GM18907 (cell line): ENCODE measurements around the gene MOB2.

Experiments
- ATAC-seq: cut with Tn5 transposase; IDR thresholded peaks from one replicate; pipeline ENCODE4 v1.9.1; 2021; ENCODE audit warnings: mild to moderate bottlenecking, moderate library complexity; ENCODE audit not compliant: unreplicated experiment

The MOB2 gene

DNA sequence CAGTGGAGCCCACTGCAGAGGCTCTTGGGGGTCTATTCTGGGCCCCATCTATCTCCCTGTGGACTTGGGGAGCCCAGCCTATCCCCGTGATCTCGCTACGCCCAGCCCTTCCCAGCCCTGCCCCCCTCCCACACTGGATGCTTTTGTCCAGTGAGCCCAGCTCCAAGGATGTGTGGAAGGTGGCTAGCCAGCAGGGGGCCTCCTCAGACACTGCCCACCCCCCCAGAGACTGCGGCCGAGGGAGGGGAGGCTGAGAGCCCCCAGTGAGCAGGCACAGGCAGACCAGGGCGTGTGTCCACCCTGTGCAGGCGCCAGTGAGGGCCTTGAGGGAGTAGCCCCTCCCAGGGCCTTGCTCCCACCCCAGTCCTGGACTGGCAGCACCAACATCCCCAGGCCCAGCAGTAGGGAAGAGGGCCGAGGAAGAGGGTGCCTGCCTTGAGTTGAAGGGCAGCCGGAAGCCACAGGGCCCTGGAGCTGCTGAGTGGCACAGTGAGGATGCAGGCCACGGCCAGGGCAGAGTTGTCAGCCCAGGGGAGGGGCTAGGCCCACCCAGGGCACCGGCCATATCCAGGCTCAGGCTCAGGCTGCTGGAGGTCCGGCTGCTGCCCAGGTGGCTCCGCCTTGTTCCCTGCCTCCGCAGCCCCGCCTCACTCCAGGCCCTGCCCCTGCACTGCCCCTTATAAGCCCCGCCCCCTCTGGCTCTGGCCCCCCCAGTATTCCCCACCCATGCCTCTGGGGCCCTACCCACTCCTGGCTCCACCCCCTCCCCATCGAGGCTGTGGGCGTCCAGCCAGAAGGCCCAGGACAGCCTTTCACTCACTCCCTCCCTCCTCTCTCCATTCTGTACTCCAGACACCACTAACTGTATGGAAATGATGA is 28.0 kb downstream of the MOB2 start:
- no peak for ATAC-seq

DNA sequence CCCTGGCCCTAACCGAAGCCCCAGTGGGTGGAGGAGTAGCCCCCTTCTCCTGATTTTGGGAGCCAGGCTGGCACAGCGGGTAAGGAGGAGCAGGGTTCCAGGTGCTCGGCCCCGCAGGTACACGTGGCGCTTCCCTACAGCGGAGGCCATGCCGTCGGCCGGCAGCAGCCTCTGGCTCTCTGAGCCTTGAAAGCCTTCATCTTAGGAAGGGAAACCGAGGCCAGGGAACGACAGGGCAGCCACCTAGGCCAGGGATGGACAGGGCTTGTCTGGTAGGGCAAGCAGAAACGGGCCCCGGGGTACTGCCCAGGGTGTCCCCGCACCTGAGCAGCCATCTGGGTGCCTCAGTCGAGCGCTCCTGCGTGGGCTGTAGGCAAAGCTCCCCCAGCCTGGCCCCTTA is 28.7 kb downstream of the MOB2 start:
- no peak for ATAC-seq

- ATAC-seq = no peak
These were observed 29.3 kb downstream of the MOB2 start for GRCh38 chr11:1457326-1457680.

- ATAC-seq = no peak
These were observed 29.8 kb downstream of the MOB2 start for GRCh38 chr11:1456596-1457325.

- ATAC-seq = no peak
These were observed 30.4 kb downstream of the MOB2 start for GRCh38 chr11:1456176-1456575.

DNA sequence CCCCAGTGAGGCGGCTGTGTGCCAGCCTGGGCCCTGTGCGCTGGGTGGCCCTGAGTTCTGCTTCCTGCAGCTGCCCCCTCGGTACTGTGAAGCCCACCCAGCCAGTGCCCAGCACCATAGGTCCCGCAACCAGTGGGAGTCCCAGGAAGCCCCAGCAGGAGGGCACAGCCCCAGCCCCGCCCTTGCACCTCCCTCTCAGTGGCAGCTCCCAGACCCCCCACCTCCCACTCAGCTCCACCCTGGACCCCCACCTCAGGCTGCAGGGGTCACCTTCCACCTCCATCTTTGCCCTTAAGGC is 30.9 kb downstream of the MOB2 start:
- ATAC-seq = no peak

DNA sequence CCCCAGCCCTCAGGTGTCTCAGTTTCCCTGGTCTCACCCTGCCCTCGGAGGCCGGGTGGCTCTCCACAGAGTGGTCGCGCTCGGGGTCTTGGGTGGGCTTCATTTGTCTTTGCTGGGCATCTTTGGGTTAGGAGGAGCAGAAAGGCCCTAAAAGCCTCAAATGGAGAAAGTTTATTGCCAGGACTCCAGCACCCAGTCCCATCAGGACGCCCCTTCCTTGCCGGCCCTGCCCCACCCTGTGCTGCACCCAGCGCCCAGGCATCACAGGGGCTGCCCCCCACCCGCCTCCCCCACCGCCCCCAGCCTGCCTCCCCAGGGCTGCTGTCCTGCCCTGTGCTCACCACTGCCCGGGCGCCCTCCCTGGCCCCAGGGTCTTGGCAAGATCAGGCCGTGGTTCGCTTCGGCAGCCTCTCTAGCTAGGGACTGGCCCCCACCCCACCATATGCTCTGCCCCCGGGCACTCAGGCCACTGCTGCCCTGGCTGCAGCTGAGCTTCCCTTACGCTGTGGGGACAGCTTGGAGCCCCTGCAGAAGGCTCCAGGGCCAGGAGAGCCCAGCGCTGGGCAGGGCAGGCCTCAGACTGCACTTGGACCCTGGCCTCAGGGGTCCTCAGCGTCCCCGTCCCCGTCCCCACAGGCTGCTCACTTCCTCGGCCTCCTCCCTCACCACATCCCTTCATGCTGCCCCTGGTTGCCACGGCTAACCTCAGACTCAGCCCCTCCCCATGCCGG is 31.4 kb downstream of the MOB2 start:
- ATAC-seq = no peak

DNA sequence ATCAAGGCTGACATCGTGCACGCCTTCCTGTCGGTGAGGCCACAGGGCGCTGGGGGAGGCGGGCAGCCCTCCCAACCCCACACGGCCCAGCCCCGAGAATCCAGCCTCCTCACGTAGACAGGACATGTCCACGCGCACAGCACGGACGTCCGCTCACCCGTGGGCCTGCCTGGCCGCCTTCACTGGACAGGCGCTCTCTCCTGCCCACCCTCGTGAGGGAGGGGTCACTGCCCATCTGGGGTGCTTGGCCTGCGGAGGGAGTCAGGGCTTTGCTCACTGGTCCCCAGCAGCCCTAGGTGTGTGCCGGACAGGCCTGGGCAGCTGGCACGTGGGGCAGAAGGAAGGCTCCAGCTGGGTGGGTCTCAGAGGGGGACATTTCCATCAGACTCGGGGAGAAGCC is 32.0 kb downstream of the MOB2 start:
- no peak for ATAC-seq

DNA sequence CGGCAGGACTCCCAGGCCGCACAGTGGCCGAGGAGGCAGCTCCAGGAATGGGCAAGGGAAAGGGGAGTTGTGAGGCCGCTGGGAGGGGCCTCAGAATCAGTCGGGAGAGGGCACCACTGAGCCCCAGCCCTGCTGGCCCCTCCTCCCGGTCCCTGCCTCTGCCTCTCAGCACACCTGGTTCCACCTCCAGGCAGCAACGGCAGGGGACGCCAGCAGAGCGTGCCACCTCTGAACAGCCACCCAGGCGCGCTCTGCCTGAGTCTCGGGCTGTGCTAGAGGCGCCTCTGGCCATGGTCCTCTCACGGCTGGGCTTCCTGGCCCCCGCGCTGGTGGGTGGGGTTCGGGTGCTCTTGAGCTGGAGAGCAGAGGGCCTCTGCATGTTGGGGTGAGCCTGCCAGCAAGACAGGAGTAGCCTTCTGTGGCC is 33.0 kb downstream of the MOB2 start:
- ATAC-seq = no peak

DNA sequence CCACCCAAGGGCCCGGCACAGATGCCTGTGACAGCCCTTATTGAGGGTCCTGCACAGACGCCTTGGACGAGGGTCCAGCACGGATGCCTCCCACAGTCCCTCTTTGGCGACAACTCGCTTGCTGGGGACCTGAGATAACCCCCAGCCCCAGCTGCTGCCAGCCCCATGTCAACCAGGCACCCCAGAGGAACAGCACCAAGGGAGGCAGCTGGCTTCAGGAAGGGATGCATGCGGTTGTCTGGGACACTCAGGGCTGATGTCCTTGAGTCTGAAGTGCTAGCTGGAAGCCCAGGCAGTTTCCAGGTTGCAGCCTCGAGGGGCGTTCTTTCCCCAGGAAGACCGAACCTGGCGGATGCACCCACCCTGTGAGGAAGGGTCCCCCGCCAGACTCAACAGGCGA is 33.8 kb downstream of the MOB2 start:
- ATAC-seq = no peak

DNA sequence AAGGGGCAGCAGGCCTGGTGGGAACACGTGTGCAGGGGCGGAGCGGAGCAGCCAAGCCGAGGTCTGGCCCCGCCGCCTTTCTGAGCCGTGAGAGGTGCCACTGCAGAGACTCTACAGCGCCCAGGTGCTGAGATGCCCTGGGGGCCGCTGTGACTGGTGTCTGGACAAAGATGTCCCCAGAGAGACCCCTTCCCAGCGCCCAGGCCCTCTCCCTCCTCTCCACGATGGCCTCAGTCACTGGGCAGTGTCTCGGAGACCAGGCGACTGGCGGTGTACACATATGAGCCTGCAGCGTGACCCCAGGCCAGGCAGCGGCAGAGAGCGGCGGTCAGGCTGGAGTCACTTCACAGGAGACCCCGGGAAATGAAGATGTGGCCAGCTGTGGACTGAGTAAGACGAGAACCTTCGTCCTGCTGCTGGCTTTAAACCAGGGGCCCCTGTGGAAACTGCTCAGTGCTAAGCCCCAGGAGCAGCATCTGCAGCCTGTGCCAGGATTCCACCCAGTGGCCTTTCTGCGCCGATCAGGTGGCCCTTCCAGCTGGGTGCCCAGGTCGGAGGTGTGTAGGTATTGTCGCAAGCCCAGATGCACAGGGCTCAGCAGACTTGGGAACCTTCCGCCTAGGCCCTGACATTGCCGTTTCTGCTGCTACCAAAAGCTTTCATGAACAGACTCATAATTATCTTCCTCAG is 34.7 kb downstream of the MOB2 start:
- ATAC-seq = no peak

DNA sequence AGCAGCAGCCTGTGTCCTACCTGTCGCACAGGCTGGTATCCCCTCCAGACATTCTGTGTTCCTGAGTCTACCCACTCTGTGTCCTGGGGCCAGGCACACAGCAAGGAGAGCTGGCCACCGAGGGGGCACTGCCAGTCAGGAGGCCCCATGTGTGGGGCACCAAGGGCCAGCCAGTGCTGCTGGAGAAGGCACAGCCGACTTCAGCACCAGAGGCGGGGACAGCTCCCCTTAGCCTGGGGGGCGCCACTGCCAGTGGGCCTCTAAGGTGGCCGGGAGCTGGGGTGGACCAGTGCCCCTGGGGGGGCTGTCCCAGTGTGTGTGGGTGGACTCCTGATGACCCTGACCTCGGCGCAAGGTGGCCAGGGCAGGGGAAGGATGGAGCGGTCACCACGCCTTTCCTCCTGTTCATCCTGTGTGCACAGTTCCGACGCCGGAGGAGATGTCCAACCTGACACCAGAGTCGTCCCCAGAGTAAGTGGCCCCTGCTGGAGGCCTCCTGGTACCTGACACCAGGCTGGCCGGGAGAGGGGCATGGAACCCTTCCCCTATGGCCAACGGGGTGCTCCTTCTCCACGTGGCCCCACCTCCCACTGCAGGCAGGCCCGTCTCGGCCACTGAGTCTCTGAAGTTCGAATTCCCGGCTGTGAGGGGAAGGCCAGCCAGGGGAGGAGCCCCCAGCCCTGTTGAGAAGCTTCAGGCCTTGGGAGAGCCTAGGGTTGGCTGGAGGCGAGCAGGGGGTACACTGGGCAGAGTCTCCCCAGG is 35.4 kb downstream of the MOB2 start:
- ATAC-seq = no peak

GRCh38 chr11:1450344-1450875 is 36.2 kb downstream of the MOB2 start:
- ATAC-seq = no peak

DNA sequence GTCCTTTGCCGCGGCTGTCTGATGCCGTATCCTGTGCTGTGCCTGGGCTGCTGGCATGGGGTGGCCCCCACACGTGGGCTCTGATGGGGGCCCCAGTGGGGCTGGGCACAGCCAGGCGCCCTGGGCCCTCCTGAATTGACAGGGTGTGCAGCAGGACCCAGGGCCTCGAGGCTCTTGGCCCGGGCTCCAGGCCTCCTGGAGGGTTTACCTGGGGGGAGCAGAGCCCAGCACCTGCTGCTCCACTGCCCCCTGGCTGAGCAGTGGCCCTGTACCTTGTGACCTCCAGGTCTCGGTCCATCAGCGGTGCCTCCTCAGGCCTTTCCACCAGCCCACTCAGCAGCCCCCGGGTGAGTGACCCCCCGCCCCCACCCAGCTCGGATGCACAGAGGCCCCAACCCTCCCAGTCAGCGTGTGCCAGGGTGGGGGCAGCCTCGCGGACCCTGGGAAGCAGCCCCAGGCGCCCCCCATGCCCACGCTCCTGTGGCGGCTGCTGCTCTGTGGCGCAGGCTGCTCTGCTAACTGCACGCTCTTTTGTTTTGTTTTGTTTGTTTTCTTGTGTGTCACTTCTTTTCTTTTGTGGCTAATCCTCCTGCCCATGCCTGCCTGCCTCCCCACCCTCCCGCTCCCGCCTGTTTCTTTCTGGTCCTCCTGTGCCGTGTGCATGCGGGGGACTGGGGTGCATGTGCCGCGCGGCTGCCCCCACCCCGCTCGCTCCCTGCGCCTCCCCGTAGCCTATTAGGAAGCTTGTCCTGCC is 36.9 kb downstream of the MOB2 start:
- no peak for ATAC-seq

- ATAC-seq = no peak
These were observed 37.7 kb downstream of the MOB2 start for GRCh38 chr11:1448882-1449281.

DNA sequence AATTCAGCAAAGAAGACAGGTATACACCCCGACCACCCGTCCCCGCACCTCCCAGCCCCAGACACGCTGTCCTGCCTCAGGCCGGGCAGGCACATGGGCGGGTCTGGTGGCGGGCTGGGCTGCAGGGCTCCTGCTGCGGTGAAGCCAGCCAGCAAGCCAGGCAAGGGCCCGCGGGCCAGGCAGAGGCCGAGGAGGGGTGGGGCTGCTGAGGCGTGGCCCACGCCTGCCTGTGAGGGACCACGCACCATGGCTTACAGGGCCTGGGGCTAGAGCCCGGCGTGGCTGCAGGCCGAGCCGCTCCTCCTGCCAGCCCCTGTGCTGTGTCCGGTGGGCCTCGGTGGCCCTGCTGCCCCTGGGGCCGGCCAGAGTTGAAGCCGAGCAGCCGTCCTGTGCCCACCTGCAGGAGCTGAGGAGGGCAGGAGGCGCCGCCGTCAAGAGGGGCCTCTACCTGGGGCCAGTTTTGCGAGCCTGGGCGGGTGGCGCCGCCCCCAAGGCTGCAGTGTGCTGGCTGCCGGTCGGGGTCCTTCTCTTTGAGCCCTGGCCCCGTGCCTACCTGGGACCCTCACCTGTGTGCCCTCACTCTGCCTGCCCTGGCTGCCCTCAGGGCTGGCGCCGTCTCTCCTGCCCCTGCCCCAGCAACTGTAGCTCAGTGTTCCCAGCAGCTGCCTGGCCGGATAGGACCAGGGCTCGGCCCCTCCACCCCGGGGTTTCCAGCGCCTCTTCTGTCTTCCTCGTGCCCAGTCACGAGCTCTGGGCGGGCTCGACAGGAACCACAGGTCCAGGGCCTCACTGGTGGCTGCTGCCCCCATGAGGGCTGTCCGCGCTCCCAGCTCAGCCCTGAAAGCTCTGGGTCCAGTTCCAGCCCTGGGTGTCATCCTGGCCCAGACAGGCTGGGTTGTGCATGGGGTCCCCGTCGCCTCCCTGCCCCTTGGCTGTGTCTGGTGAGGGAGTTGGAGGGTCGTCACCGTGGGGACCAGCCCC is 38.4 kb downstream of the MOB2 start:
- no peak for ATAC-seq

DNA sequence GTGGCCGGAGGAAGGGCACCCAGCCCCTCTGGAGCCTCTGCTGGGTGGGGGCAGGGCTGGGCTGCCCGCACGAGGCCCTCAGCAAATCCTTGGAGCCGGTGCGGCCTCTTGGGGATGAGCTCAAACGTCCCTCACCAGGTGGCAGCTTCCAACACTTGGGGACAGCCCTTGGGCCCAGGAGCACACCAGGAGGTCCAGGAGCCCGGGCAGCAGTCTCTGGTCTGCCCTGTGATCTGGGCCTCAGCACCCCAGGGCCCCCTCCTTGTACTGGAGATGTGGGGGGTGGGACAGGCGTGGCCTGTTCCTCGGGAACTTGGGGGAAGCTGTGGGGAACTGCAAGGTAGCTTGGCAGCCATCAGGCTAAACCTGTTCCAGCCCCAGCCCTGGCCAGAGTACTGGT is 40.0 kb downstream of the MOB2 start:
- no peak for ATAC-seq

DNA sequence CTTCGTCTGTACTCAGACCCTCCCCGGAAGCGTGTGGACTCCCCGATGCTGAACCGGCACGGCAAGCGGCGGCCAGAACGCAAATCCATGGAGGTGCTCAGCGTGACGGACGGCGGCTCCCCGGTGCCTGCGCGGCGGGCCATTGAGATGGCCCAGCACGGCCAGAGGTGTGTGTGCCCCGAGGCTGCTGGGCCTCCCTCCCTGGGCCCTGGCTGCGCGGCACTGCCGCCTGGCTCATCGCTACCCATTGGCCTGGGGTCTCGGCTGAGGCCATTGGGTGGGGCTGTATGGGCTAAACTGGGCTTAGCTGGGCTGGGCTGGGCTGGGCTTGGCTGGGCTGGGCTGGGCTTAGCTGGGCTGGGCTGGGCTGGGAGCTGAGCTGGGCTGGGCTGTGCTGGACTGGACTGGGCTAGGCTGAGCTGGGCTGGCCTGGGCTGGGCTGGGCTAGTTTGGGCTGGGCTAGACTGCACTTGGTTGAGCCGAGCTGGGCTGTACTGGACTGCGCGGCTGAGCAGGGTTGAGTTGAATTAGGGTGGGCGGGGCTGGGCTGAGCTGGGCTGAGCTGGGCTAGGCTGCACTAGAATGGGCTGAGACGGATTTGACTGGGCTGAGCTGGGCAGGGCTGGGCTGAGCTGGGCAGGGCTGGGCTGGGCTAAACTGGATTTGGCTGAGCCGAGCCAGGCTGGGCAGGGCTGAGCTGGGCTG is 40.7 kb downstream of the MOB2 start:
- no peak for ATAC-seq
